Heart left ventricle (tissue), 16 donors: ENCODE measurements around the gene NME7. TPM values are rescaled to one million over a fixed set of nuclear protein-coding genes. Genes with fewer than 3 reads are reported as not detected.
A peak's percentile ranks its signal among the peaks of the same experiment; 100 is the strongest.

Experiments
- ATAC-seq, 4 donors: fragments of 200-7000 bp; cut with Tn5 transposase; one replicate each; pipeline ENCODE4 v1.9.1; 2020 to 2022; ENCODE audit warnings: moderate library complexity in 4 of 4, mild to moderate bottlenecking in 3 of 4, moderate number of reproducible peaks in 1 of 4
- DNase-seq, 5 donors: peaks; one replicate each; pipeline ENCODE4 v3.0.0-alpha.2; 2020
- H3K27ac ChIP-seq, 12 donors: fragments of 200-600 bp; sonication (generic) in 4 of 12; one replicate each; pipeline versions ENCODE4 v1.5.0 to v1.8.0; 2016 to 2022; ENCODE audit warnings: mild to moderate bottlenecking in 2 of 12
- H3K27me3 ChIP-seq, 9 donors: fragments of 200-600 bp; sonication (generic) in 2 of 9; one replicate each; pipeline versions ENCODE4 v1.5.1 to v1.8.0; 2016 to 2022; ENCODE audit warnings: mild to moderate bottlenecking in 3 of 9
- H3K36me3 ChIP-seq, 9 donors: fragments of 200-600 bp; sonication (generic) in 2 of 9; one replicate each; pipeline versions ENCODE4 v1.5.0 to v1.8.0; 2018 to 2022; ENCODE audit warnings: mild to moderate bottlenecking in 2 of 9
- H3K4me1 ChIP-seq, 12 donors: fragments of 200-600 bp; sonication (generic) in 4 of 12; one replicate each; pipeline versions ENCODE4 v1.5.0 to v1.8.0; 2016 to 2022; ENCODE audit warnings: mild to moderate bottlenecking in 3 of 12
- H3K4me3 ChIP-seq, 12 donors: fragments of 200-600 bp; sonication (generic) in 4 of 12; one replicate each; pipeline versions ENCODE4 v1.5.0 to v1.8.0; 2017 to 2022; ENCODE audit warnings: mild to moderate bottlenecking in 9 of 12, moderate library complexity in 4 of 12
- H3K9me3 ChIP-seq, 12 donors: fragments of 200-600 bp; sonication (generic) in 4 of 12; one replicate each; pipeline versions ENCODE4 v1.5.0 to v1.8.0; 2016 to 2022; ENCODE audit warnings: mild to moderate bottlenecking in 1 of 12
- POLR2A ChIP-seq, 2 donors: fragments of 450-650 bp; IDR thresholded peaks; one replicate each; pipeline ENCODE4 v1.6.1; 2017; ENCODE audit warnings: antibody characterized with exemption in 2 of 2, mild to moderate bottlenecking in 2 of 2, moderate library complexity in 2 of 2
- WGBS, 4 donors: extraction: QIAGEN DNeasy Blood & Tissue Kit in 2 of 4; methylation state at CpG; one replicate each; pipeline versions ENCODE4 v1.1.5 to v1.1.7; 2013 to 2018; 5-methylcytosine and 5-hydroxymethylcytosine counted together
- intact Hi-C, 10 donors: fragments of 100-400 bp; cut with DNase I; formaldehyde crosslinking; loops; one replicate each; pipeline versions ENCODE4 v1.11.1 to v1.14.2; 2022
- polyA plus RNA-seq, 2 donors: library from polyadenylated mRNA; stranded (reverse); fragments of 200-250 nt; gene quantifications; one replicate each; pipeline ENCODE4 v1.2.3, GENCODE V29; 2013
- total RNA-seq, 9 donors: library from RNA; depleted of rRNA in 2 of 9; stranded (reverse); fragments of >200 nt in 2 of 9; fragmentation: NEBNext Ultra II Directional in 3 of 9; extraction: Animal tissue kit (Norgen Biotek cat#: 25700) in 3 of 9; gene quantifications; one replicate each; pipeline versions ENCODE4 v1.1.0 to v1.2.4, GENCODE V29; 2016 to 2023
- TF ChIP-seq, protein P1 (sequence below), 12 donors: fragments of 200-600 bp; sonication (generic) in 4 of 12; IDR thresholded peaks; one replicate each; pipeline versions ENCODE4 v1.5.0 to v1.8.0; 2018 to 2022; ENCODE audit warnings: antibody characterized with exemption in 12 of 12, mild to moderate bottlenecking in 5 of 12
- donor health status: ischemic (EF 13 %, LVEDD 7.1; RV severe dilation, severe dysfunction).
- donor health status: healthy with polysubstance abuse.
- donor health status: DM: no; HTN: yes; CAD: no.
- donor health status: DM: no; HTN: no; CAD: no.
- donor health status: ischemic (EF 25% LVEDD 6.9; RV normal size, moderate dysfunction).
- donor health status: ischemic (EF 25% LVEDD 5.7; RV mildly dilated, moderate dysfunction).
- donor health status: healthy.
- donor health status: DM: yes; HTN: yes; CAD: no.
- donor health status: ischemic (EF 35%, LVEDD 5.7; RV mildly dilated, moderate dysfunction).
- donor health status: nonischemic (EF 11% LVEDD 7.7; RV severe dilation, severe dysfunction).
- donor health status: DM: yes; HTN: yes; CAD: no.
- donor health status: PGD.
- donor health status: ischemic (EF 29% LVEDD 5.4; RV normal size, mild dysfunction).
- donor health status: nonischemic (EF 23%, LVEDD 6.1; RV moderate dilation, normal function).

The NME7 gene
- total and polyA plus RNA-seq, 11 donors = 3.1 to 25.2 (median 8.4) TPM

DNA sequence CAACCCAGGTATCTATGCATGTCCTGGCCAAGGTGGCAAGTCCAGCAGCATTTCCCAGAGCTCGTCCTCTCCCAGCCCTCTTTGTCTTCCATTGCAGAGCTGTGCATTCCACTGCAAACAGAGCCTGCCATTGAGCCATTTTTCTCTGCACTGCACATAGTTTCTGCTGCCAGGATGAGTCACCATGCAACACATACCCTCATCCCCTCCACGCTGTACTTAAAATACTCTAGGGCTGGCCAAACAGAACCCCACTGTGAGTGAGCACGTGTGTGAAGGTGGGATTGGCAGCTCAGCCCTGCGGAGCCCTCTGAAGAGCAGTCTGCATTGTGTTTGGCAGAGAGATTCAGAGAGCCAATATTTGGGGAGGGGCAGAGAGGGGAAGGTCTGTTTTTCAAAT, 265.0 kb downstream of the NME7 start:
- Histone ChIP-seq H3K36me3 (no peaks in the 10 kb centered on the region), H3K4me1 (peaks cover 3 to 55% (median 17%) of the 10 kb centered on the region in 12 donors), H3K27ac (peak overlapping the region in 9 of 12 donors; percentile 15 to 65 (median 55)), H3K4me3 (no peak overlapping the region), H3K27me3 (peaks cover 0 to 9% (median 0%) of the 10 kb centered on the region in 9 donors), H3K9me3 (no peaks in the 10 kb centered on the region)
- peak in 1 of 5 donors; percentile 46 for DNase-seq
- TF ChIP-seq, protein P1, sequence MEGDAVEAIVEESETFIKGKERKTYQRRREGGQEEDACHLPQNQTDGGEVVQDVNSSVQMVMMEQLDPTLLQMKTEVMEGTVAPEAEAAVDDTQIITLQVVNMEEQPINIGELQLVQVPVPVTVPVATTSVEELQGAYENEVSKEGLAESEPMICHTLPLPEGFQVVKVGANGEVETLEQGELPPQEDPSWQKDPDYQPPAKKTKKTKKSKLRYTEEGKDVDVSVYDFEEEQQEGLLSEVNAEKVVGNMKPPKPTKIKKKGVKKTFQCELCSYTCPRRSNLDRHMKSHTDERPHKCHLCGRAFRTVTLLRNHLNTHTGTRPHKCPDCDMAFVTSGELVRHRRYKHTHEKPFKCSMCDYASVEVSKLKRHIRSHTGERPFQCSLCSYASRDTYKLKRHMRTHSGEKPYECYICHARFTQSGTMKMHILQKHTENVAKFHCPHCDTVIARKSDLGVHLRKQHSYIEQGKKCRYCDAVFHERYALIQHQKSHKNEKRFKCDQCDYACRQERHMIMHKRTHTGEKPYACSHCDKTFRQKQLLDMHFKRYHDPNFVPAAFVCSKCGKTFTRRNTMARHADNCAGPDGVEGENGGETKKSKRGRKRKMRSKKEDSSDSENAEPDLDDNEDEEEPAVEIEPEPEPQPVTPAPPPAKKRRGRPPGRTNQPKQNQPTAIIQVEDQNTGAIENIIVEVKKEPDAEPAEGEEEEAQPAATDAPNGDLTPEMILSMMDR (IDR thresholded peaks at IDR 0.05) = no peak
- no peak for TF ChIP-seq POLR2A (IDR thresholded peaks at IDR 0.05)
- 19 to 38% (median 31%) methylated on average over 4 of the region's 4 CpGs for WGBS, 4 donors
- intact Hi-C loops = loop anchor here in 7 of 10 donors (5.0 to 10.0 kb wide), 11 partner anchors 158 to 498 kb away; no protein-coding TSS in a partner anchor
- peak; percentile 6 to 32 (median 21) for ATAC-seq

DNA sequence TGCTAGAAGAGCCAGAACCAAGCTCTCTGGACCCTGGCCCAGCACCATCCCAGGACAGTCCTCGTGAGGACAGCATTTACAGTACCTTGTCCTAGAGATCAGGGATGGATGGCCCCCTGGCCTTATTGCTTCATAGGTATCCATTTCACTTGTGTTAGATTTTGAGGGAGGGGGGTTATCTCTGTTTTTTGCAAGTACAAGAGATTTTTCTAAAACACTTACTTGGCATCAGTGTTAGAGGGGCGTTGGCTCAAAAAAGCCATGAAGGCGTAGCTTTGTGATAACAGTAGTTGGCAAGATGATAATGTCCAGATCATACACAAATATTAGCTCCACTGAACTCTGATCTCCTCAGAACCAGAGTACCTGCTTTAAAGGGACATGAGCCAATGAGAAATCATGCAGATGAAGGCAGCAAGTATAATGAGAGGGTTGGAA, 266.9 kb downstream of the NME7 start:
- ATAC-seq = no peak
- no peak for TF ChIP-seq POLR2A (IDR thresholded peaks at IDR 0.05)
- TF ChIP-seq, protein P1 (IDR thresholded peaks at IDR 0.05) = no peak
- Histone ChIP-seq H3K4me1 (peaks cover 3 to 52% (median 15%) of the 10 kb centered on the region in 12 donors), H3K27ac (no peak overlapping the region), H3K9me3 (no peaks in the 10 kb centered on the region), H3K4me3 (no peak overlapping the region), H3K36me3 (no peaks in the 10 kb centered on the region), H3K27me3 (peaks cover 0 to 8% (median 0%) of the 10 kb centered on the region in 9 donors)
- 69 to 84% (median 74%) methylated on average over 3 of the region's 3 CpGs for WGBS, 4 donors
- intact Hi-C loops = loop anchor here in 7 of 10 donors (5.0 to 10.0 kb wide), 11 partner anchors 156 to 496 kb away; no protein-coding TSS in a partner anchor
- DNase-seq = no peak

DNA sequence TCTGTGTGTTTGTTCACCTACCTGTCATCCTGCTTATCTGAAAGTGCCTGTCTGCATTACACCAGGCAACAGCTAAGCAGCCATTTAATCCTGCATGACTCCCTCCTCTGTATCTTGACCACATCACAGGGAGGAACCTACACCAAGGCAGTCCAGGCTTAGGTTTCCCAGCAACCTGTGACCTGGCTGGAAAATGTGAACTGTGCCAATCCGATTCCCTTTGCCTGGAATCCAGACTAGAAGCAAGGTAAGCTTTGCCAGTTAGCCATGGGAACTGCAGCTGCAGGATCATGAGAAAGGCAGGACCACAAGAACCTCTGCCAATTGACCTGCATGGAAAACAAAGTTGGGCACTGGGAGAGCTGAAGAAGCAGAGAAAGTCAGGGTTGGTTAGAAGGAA, 267.4 kb downstream of the NME7 start:
- Histone ChIP-seq H3K36me3 (no peaks in the 10 kb centered on the region), H3K4me3 (no peak overlapping the region), H3K4me1 (peaks cover 2 to 47% (median 13%) of the 10 kb centered on the region in 12 donors), H3K27me3 (peaks cover 0 to 3% (median 0%) of the 10 kb centered on the region in 9 donors), H3K27ac (no peak overlapping the region), H3K9me3 (no peaks in the 10 kb centered on the region)
- 55 to 63% (median 60%) methylated on average over 1 of the region's 1 CpG for whole genome bisulfite sequencing, 4 donors
- intact Hi-C loops = loop anchor here in 7 of 10 donors (5.0 to 10.0 kb wide), 11 partner anchors 155 to 495 kb away; no protein-coding TSS in a partner anchor
- ATAC-seq = no peak
- DNase-seq = no peak
- TF ChIP-seq, protein P1 (IDR thresholded peaks at IDR 0.05) = no peak
- no peak for TF ChIP-seq POLR2A (IDR thresholded peaks at IDR 0.05)

DNA sequence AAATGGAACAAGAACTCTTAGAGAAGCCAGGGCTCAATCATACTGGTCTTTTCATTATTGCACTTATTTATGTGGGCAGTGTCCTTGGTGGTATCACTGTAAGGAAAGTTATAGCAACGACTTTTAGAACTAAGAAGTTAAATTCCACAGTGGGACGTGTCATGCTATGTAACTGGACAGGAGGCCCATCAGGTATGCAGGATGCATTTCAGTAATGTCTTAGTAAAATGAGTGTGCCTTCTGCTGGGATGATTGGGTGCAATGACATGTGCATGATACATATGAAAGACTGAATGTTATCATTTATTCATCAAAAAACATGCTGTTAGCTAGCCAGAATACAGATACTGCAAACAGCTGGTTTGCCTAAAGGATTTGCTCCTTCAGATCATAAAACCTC, 268.0 kb downstream of the NME7 start:
- 52 to 58% (median 56%) methylated on average over 2 of the region's 2 CpGs for WGBS, 4 donors
- Histone ChIP-seq H3K4me3 (no peak overlapping the region), H3K4me1 (peaks cover 0 to 42% (median 12%) of the 10 kb centered on the region in 12 donors), H3K9me3 (no peaks in the 10 kb centered on the region), H3K27ac (no peak overlapping the region), H3K27me3 (no peaks in the 10 kb centered on the region), H3K36me3 (no peaks in the 10 kb centered on the region)
- DNase-seq (no peak), ATAC-seq (no peak)
- TF ChIP-seq, protein P1 (IDR thresholded peaks at IDR 0.05) = no peak
- no peak for TF ChIP-seq POLR2A (IDR thresholded peaks at IDR 0.05)
- intact Hi-C loops = no loop called here
